ENCODE results near the gene CHRM5. TPM values are rescaled to one million over a fixed set of nuclear protein-coding genes. Genes with fewer than 3 reads are reported as not detected.
A peak's percentile ranks its signal among the peaks of the same experiment; 100 is the strongest.

Gene CHRM5
- total RNA-seq, 2 donors from 2014 or later, result not detected

- 70% methylated on average over 5 of the region's 8 CpGs; no CpG with 5 or more reads in 1 of the 2 experiments for WGBS, 2 experiments (ENCODE audit: insufficient coverage in 1 of 2, insufficient read length in 1 of 2)
- Mint-ChIP-seq H3K9me3 (no peaks in the 10 kb centered on the region), H3K4me1 (peaks cover 10% of the 10 kb centered on the region), H3K27me3 (ENCODE audit: insufficient read depth) (no peaks in the 10 kb centered on the region), H3K36me3 (ENCODE audit: low read depth) (no peaks in the 10 kb centered on the region), H3K4me3 (no peak overlapping the region), H3K27ac (no peak overlapping the region)
- Histone ChIP-seq H3K4me3 (ENCODE audit: low read length) (no peak overlapping the region), H3K27ac (ENCODE audit: low read depth, low read length) (no peak overlapping the region), H3K4me1 (ENCODE audit: control insufficient read depth, insufficient read depth, low read length) (peaks cover 5% of the 10 kb centered on the region), H3K9me3 (ENCODE audit: control insufficient read depth, low read length) (no peaks in the 10 kb centered on the region), H3K36me3 (ENCODE audit: control insufficient read depth, insufficient read depth, low read length) (no peaks in the 10 kb centered on the region), H3K9ac (ENCODE audit: extremely low read depth, low read length, poor library complexity, severe bottlenecking) (no peak overlapping the region), H3K27me3 (ENCODE audit: control insufficient read depth, insufficient read depth, low read length, poor library complexity, severe bottlenecking) (no peaks in the 10 kb centered on the region)
- TF ChIP-seq, protein P1, sequence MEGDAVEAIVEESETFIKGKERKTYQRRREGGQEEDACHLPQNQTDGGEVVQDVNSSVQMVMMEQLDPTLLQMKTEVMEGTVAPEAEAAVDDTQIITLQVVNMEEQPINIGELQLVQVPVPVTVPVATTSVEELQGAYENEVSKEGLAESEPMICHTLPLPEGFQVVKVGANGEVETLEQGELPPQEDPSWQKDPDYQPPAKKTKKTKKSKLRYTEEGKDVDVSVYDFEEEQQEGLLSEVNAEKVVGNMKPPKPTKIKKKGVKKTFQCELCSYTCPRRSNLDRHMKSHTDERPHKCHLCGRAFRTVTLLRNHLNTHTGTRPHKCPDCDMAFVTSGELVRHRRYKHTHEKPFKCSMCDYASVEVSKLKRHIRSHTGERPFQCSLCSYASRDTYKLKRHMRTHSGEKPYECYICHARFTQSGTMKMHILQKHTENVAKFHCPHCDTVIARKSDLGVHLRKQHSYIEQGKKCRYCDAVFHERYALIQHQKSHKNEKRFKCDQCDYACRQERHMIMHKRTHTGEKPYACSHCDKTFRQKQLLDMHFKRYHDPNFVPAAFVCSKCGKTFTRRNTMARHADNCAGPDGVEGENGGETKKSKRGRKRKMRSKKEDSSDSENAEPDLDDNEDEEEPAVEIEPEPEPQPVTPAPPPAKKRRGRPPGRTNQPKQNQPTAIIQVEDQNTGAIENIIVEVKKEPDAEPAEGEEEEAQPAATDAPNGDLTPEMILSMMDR (conservative IDR thresholded peaks at IDR 0.05), result peak; percentile 90
- DNase-seq, result no peak
These were observed 4.2 kb upstream of the CHRM5 start for GRCh38 chr15:33963831-33964664.

- Histone ChIP-seq H3K4me1 (ENCODE audit: control insufficient read depth, insufficient read depth, low read length) (peaks cover 5% of the 10 kb centered on the region), H3K4me3 (ENCODE audit: low read length) (no peak overlapping the region), H3K9me3 (ENCODE audit: control insufficient read depth, low read length) (no peaks in the 10 kb centered on the region), H3K27ac (ENCODE audit: low read depth, low read length) (no peak overlapping the region), H3K36me3 (ENCODE audit: control insufficient read depth, insufficient read depth, low read length) (no peaks in the 10 kb centered on the region), H3K27me3 (ENCODE audit: control insufficient read depth, insufficient read depth, low read length, poor library complexity, severe bottlenecking) (no peaks in the 10 kb centered on the region), H3K9ac (ENCODE audit: extremely low read depth, low read length, poor library complexity, severe bottlenecking) (no peak overlapping the region)
- H3K9me3 Mint-ChIP-seq, result no peaks in the 10 kb centered on the region
- DNase-seq, result no peak
- no peak overlapping the region for H3K27ac Mint-ChIP-seq
- no peak overlapping the region for H3K4me3 Mint-ChIP-seq
- H3K4me1 Mint-ChIP-seq, result peaks cover 13% of the 10 kb centered on the region
- H3K27me3 Mint-ChIP-seq (ENCODE audit: insufficient read depth), result no peaks in the 10 kb centered on the region
- TF ChIP-seq, protein P1 (conservative IDR thresholded peaks at IDR 0.05), result no peak
- H3K36me3 Mint-ChIP-seq (ENCODE audit: low read depth), result no peaks in the 10 kb centered on the region
- WGBS, 2 experiments (ENCODE audit: insufficient coverage in 1 of 2, insufficient read length in 1 of 2), result 97 to 100% methylated on average over 2 of the region's 2 CpGs
These were observed 3.6 kb upstream of the CHRM5 start for GRCh38 chr15:33964665-33965040.

GRCh38 chr15:33968821-33969220 lies 524 bp downstream of the CHRM5 start:
- Histone ChIP-seq H3K27me3 (ENCODE audit: control insufficient read depth, insufficient read depth, low read length, poor library complexity, severe bottlenecking) (no peaks in the 10 kb centered on the region), H3K9ac (ENCODE audit: extremely low read depth, low read length, poor library complexity, severe bottlenecking) (no peak overlapping the region), H3K27ac (ENCODE audit: low read depth, low read length) (no peak overlapping the region), H3K9me3 (ENCODE audit: control insufficient read depth, low read length) (no peaks in the 10 kb centered on the region), H3K4me3 (ENCODE audit: low read length) (no peak overlapping the region), H3K4me1 (ENCODE audit: control insufficient read depth, insufficient read depth, low read length) (peaks cover 5% of the 10 kb centered on the region), H3K36me3 (ENCODE audit: control insufficient read depth, insufficient read depth, low read length) (no peaks in the 10 kb centered on the region)
- H3K27ac Mint-ChIP-seq, result no peak overlapping the region
- no peaks in the 10 kb centered on the region for H3K27me3 Mint-ChIP-seq (ENCODE audit: insufficient read depth)
- WGBS, 2 experiments (ENCODE audit: insufficient coverage in 1 of 2, insufficient read length in 1 of 2), result 88 to 100% methylated on average over 1 to 2 of the region's 3 CpGs
- DNase-seq, result no peak
- peaks cover 13% of the 10 kb centered on the region for H3K4me1 Mint-ChIP-seq
- H3K36me3 Mint-ChIP-seq (ENCODE audit: low read depth), result no peaks in the 10 kb centered on the region
- H3K9me3 Mint-ChIP-seq, result no peaks in the 10 kb centered on the region
- TF ChIP-seq, protein P1 (conservative IDR thresholded peaks at IDR 0.05), result no peak
- H3K4me3 Mint-ChIP-seq, result no peak overlapping the region

Data from endodermal cell (in vitro differentiated cells).